HepG2 (cell line): ENCODE data around the gene ACACA. TPM values are rescaled to one million over a fixed set of nuclear protein-coding genes. Genes with fewer than 3 reads are reported as not detected.

Source experiments
- AKNA ChIP-seq: sonication (generic); formaldehyde crosslinking; IDR thresholded peaks from 2 replicates; pipeline ENCODE4 v1.4.0; 2020; ENCODE audit warnings: missing genetic modification reagents, borderline replicate concordance
- FOSL1 ChIP-seq: sonication (generic); formaldehyde crosslinking; IDR thresholded peaks from 2 replicates; pipeline ENCODE4 v1.9.0; 2021; ENCODE audit warnings: missing genetic modification reagents, borderline replicate concordance
- HMGXB4 ChIP-seq, 2 experiments: sonication (generic) in 1 of 2; formaldehyde crosslinking in 1 of 2; IDR thresholded peaks; 2 replicates each; pipeline versions ENCODE4 v1.4.0 to v1.6.1; 2018 to 2020; ENCODE audit warnings: missing genetic modification reagents in 2 of 2, borderline replicate concordance in 1 of 2, low read depth in 1 of 2, mild to moderate bottlenecking in 1 of 2, missing biosample characterization in 1 of 2
- IKZF5 ChIP-seq: IDR thresholded peaks from 2 replicates; pipeline ENCODE4 v1.6.1; 2018; ENCODE audit warnings: missing genetic modification reagents, mild to moderate bottlenecking, missing compliant biosample characterization
- MEF2D ChIP-seq: sonication (generic); formaldehyde crosslinking; IDR thresholded peaks from 2 replicates; pipeline ENCODE4 v1.5.1; 2020; ENCODE audit warnings: mild to moderate bottlenecking, missing genetic modification reagents
- MXI1 ChIP-seq: IDR thresholded peaks from 3 replicates; pipeline ENCODE4 v1.6.1; 2012; ENCODE audit warnings: low read depth, low read length, inconsistent platforms, borderline replicate concordance
- RFX5 ChIP-seq: IDR thresholded peaks from 2 replicates; pipeline ENCODE4 v1.6.1; 2011; ENCODE audit warnings: low read depth, low read length, improper control_type of control experiment
- RXRB ChIP-seq: IDR thresholded peaks from 2 replicates; pipeline ENCODE4 v1.6.1; 2016; ENCODE audit warnings: borderline replicate concordance, missing genetic modification reagents, missing compliant biosample characterization
- SOX6 ChIP-seq, 2 experiments: fragments of 450-650 bp in 1 of 2; sonication (generic) in 1 of 2; formaldehyde crosslinking in 1 of 2; IDR thresholded peaks; 2 replicates each; pipeline versions ENCODE4 v1.4.0 to v1.6.1; 2017 to 2020; ENCODE audit warnings: antibody characterized with exemption in 1 of 2, mild to moderate bottlenecking in 1 of 2, missing genetic modification reagents in 1 of 2
- TARDBP ChIP-seq: sonication (generic); formaldehyde crosslinking; IDR thresholded peaks from 2 replicates; pipeline ENCODE4 v1.8.0; 2022; ENCODE audit warnings: mild to moderate bottlenecking, missing genetic modification reagents
- UBTF ChIP-seq: sonication (generic); formaldehyde crosslinking; IDR thresholded peaks from 2 replicates; pipeline ENCODE4 v1.4.0; 2020; ENCODE audit warnings: mild to moderate bottlenecking, missing genetic modification reagents
- ZBTB8A ChIP-seq: sonication (generic); formaldehyde crosslinking; IDR thresholded peaks from 2 replicates; pipeline ENCODE4 v1.4.0; 2020; ENCODE audit warnings: mild to moderate bottlenecking, low read depth, missing genetic modification reagents, borderline replicate concordance
- ZNF253 ChIP-seq: sonication (generic); formaldehyde crosslinking; IDR thresholded peaks from 2 replicates; pipeline ENCODE4 v1.8.0; 2022; ENCODE audit warnings: mild to moderate bottlenecking, missing genetic modification reagents, borderline replicate concordance
- ZNF331 ChIP-seq: sonication (generic); formaldehyde crosslinking; IDR thresholded peaks from 2 replicates; pipeline ENCODE4 v1.4.0; 2020; ENCODE audit warnings: missing genetic modification reagents
- ZNF335 ChIP-seq: sonication (generic); formaldehyde crosslinking; IDR thresholded peaks from 2 replicates; pipeline ENCODE4 v1.4.0; 2020; ENCODE audit warnings: missing genetic modification reagents
- ZNF432 ChIP-seq: sonication (generic); formaldehyde crosslinking; IDR thresholded peaks from 2 replicates; pipeline ENCODE4 v1.5.0; 2020; ENCODE audit warnings: missing genetic modification reagents, mild to moderate bottlenecking, borderline replicate concordance
- polyA plus RNA-seq, 8 experiments: library from polyadenylated mRNA; depleted of rRNA in 3 of 8; stranded (reverse) in 7 of 8; unstranded in 1 of 8; fragments of >200 nt; fragmentation: Illumina TruSeq in 4 of 8; extraction: Trizol in 4 of 8; gene quantifications; 2 replicates each; pipeline versions ENCODE4 v1.2.1 to v1.2.3, GENCODE V29; 2011 to 2016; ENCODE audit warnings: low read depth in 4 of 8, missing spikeins in 1 of 8, mixed read lengths in 1 of 8; ENCODE audit not compliant: insufficient read depth in 1 of 8
- total RNA-seq, 5 experiments: library from RNA; depleted of rRNA; stranded (reverse); fragments of >200 nt; fragmentation: Illumina TruSeq; extraction: Trizol; gene quantifications; 2 replicates each; pipeline ENCODE4 v1.2.3, GENCODE V29; 2016; ENCODE audit warnings: low read depth in 1 of 5

The ACACA gene
- total and polyA plus RNA-seq, 2 of the 13 experiments (the other 11 are each of a cell fraction or from before 2014, with no cell fraction given), result 39.2 to 47.2 TPM

GRCh38 chr17:37147301-37147812 lies 259.3 kb downstream of the ACACA start (continued):
- TF ChIP-seq MXI1 (peak; percentile 10; the same call in 1 of the 3 replicates), ZNF335 (CRISPR knock-in tag) (no peak), TARDBP (CRISPR knock-in tag) (no peak), MEF2D (CRISPR knock-in tag) (peak; percentile 33; the same call in 1 of the 2 replicates), HMGXB4 (CRISPR knock-in tag; IDR thresholded peaks at IDR 0.05; ENCODE audit: borderline replicate concordance in 1 of 2, low read depth in 1 of 2) (peak in 1 of 2 experiments; percentile 45; a peak in 1 of 4 replicates), ZNF432 (no peak), AKNA (CRISPR knock-in tag) (no peak), ZBTB8A (no peak), FOSL1 (CRISPR knock-in tag) (peak; percentile 30; the same call in 1 of the 2 replicates), RFX5 (no peak), RXRB (CRISPR knock-in tag) (peak; percentile 50; the same call in 1 of the 2 replicates), IKZF5 (CRISPR knock-in tag) (peak; percentile 51; the same call in 1 of the 2 replicates), SOX6 (IDR thresholded peaks at IDR 0.05) (no peak), SOX6 (CRISPR knock-in tag; IDR thresholded peaks at IDR 0.05) (peak; percentile 97), ZNF331 (CRISPR knock-in tag) (0 out of 2 replicates have a peak, but pooled peaks have one; percentile 15), ZNF253 (no peak), UBTF (CRISPR knock-in tag) (no peak)
